ENCODE data around the gene ZBTB7C. TPM values are rescaled to one million over a fixed set of nuclear protein-coding genes. Genes with fewer than 3 reads are reported as not detected.
A peak's percentile ranks its signal among the peaks of the same experiment; 100 is the strongest.

The ZBTB7C gene
- total RNA-seq, 1 donor from 2014 or later, result 15.0 TPM

- Histone ChIP-seq H3K4me1 (peaks cover 5% of the 10 kb centered on the region), H3K27ac (no peak overlapping the region), H3K9me3 (no peaks in the 10 kb centered on the region), H3K36me3 (no peaks in the 10 kb centered on the region), H3K4me3 (no peak overlapping the region), H3K27me3 (ENCODE audit: low read depth) (no peaks in the 10 kb centered on the region)
- DNase-seq (no peak), ATAC-seq (peak in 1 of 2 donors; percentile 25)
- no peak for TF ChIP-seq CTCF (IDR thresholded peaks at IDR 0.05)
- intact Hi-C loops (cut with DNase I), result no loop called here
These were observed 302.0 kb downstream of the ZBTB7C start for GRCh38 chr18:48106976-48107781.

- ATAC-seq, result no peak
These were observed 302.7 kb downstream of the ZBTB7C start for GRCh38 chr18:48106498-48106897.

GRCh38 chr18:48105317-48105716 is 303.9 kb downstream of the ZBTB7C start:
- H3K27ac ChIP-seq, result no peak overlapping the region
- ATAC-seq (peak in 1 of 2 donors; percentile 18), DNase-seq (no peak)
- no peaks in the 10 kb centered on the region for H3K36me3 ChIP-seq
- H3K4me3 ChIP-seq, result no peak overlapping the region
- H3K4me1 ChIP-seq, result peaks cover 5% of the 10 kb centered on the region
- no peaks in the 10 kb centered on the region for H3K9me3 ChIP-seq
- no peak for TF ChIP-seq CTCF (IDR thresholded peaks at IDR 0.05)
- no peaks in the 10 kb centered on the region for H3K27me3 ChIP-seq (ENCODE audit: low read depth)
- intact Hi-C loops (cut with DNase I), result no loop called here

More at GRCh38 chr18:48106498-48106897, 302.7 kb downstream of the ZBTB7C start:
- intact Hi-C loops (cut with DNase I), result no loop called here
- peaks cover 5% of the 10 kb centered on the region for H3K4me1 ChIP-seq
- no peak overlapping the region for H3K27ac ChIP-seq
- no peaks in the 10 kb centered on the region for H3K27me3 ChIP-seq (ENCODE audit: low read depth)
- H3K9me3 ChIP-seq, result no peaks in the 10 kb centered on the region
- TF ChIP-seq CTCF (IDR thresholded peaks at IDR 0.05), result no peak
- no peaks in the 10 kb centered on the region for H3K36me3 ChIP-seq
- no peak overlapping the region for H3K4me3 ChIP-seq
- DNase-seq, result no peak

GRCh38 chr18:48104705-48105104 is 304.5 kb downstream of the ZBTB7C start:
- ATAC-seq, result no peak
- no peak for TF ChIP-seq CTCF (IDR thresholded peaks at IDR 0.05)
- no peaks in the 10 kb centered on the region for H3K36me3 ChIP-seq

GRCh38 chr18:48100651-48101165 is 308.5 kb downstream of the ZBTB7C start:
- ATAC-seq, result no peak
- Histone ChIP-seq H3K27ac (no peak overlapping the region), H3K4me1 (no peaks in the 10 kb centered on the region), H3K4me3 (no peak overlapping the region), H3K27me3 (ENCODE audit: low read depth) (no peaks in the 10 kb centered on the region), H3K9me3 (no peaks in the 10 kb centered on the region), H3K36me3 (no peaks in the 10 kb centered on the region)
- intact Hi-C loops (cut with DNase I), result no loop called here
- no peak for TF ChIP-seq CTCF (IDR thresholded peaks at IDR 0.05)
- no peak for DNase-seq

More at GRCh38 chr18:48104705-48105104, 304.5 kb downstream of the ZBTB7C start:
- no peak overlapping the region for H3K27ac ChIP-seq
- H3K4me3 ChIP-seq, result no peak overlapping the region
- H3K9me3 ChIP-seq, result no peaks in the 10 kb centered on the region
- no peak for DNase-seq
- no peaks in the 10 kb centered on the region for H3K27me3 ChIP-seq (ENCODE audit: low read depth)
- intact Hi-C loops (cut with DNase I), result no loop called here
- H3K4me1 ChIP-seq, result peaks cover 5% of the 10 kb centered on the region

Measured in lower lobe of right lung (tissue), 2 donors.